T-helper 2 cell (primary cell): ENCODE data around the gene DIPK2A.
A peak's percentile ranks its signal among the peaks of the same experiment; 100 is the strongest.

Experiments used
- DNase-seq, 5 experiments: peaks; one replicate each; pipeline versions ENCODE4 v3.0.0 to v3.0.0-alpha.2; 2012 to 2022

DIPK2A gene

DNA sequence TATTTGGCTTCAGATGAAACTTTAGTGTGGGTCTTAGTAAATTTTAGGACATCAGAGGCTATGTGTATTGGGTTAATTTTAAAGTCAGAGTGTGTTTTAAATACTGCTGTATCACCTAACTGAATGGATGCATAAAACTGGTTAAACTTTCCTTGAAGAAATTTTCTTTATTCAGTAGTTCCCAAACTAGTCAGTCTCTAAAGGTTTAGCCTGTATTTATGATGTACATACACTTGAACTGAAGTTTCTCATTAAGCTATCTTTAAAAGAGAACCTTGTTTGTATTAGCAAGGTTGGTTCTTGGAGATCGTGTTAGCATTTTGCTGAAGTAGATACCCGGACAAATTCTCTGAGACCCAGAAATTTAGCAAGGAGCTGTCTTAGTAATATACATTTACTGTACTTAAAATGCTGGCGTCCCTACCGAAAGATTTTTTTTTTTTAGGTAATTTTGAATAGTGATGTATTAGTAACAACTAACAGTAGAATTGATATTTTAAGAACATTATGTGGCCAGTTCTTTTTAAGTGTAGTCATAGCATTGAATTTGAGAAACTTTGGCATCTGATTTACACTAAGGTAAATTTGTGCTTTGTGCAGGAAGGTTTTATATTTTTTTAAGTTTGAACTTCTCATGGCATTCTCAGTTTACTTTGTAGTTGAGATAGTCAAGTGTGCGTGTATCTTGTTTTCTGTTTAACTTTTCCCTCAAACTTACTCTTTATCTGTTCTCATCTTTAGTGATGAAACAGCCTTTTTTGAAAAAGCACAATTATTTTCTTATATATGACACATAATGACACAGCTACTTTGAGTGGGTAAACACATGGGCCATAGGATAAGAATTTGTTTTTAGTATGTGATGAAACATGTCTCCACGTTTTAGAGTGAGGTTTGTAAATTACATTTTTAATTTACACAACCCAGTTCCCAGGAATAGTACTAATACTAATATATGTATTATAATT lies 2.9 kb downstream of the DIPK2A start:
- DNase-seq: no peak

DNA sequence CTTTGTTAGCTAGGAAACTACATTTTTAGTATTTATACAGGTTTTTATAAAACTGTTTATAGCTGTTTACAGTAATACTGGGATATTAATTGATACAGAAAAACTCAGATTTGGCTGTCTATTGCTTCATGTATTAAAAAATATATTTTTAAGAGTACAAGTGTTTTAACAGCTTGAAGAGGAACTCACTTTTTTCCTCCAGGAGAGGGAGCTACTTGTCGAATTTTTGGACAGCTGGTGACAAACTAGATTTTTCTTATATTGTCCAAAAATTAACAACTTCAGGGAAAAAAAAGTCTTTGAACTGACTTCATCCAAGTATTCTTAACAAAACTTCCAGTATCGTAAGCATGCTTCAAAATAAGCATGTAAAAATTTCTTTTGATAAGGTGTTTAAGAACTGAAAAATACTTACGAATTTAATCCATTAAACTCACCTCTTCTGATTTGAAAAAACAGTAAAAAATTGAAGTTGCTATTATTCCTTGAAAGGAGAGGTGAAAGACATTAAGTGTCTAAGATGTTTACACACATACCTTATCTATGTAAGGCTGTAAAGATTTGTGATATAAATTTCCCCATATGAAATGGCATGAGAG lies 4.0 kb downstream of the DIPK2A start:
- DNase-seq: peak in 1 of 5 experiments; percentile 41

DNA sequence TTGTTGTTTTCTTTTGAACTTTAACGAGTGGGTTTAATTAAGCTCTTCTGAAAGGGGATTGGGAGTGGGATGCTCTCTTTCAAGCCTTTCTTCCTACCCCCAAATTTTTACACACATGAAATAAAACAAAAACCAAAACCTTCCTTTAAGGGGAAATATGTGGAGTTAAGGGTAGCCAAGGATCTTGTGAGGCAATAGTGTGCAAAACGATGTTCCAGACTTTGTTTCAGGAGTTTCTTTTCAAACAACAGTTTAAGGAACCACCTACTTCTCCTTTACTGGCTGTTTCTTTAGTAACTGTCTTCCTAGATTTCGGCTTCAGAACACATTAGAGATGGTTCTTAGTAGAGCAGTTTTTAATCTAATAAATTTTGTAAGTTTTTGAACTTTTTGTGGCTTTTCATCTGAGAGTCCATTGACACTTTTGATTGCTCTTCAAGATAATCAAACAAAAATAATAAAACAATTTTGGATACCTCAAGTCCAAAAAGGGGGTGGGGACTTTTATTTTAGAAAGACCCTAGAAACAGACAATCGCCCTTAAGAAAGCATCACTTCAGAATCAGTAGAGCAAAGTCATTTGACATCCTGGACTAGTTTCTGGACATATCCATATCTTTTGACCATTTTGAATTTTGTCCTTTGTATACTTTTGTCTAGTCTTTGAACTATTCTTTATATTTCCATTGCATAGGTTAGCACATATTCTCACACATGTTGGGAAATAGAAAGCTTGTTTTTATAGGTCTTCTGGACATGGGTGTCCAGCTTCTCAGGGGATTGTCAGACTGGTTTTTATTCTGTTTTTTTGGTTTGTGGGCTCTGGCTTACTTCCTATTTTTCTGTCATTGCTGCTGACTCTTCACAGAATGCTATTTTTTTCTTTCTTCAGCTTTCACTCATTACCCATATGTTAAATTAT lies 6.0 kb downstream of the DIPK2A start:
- DNase-seq: no peak

DNA sequence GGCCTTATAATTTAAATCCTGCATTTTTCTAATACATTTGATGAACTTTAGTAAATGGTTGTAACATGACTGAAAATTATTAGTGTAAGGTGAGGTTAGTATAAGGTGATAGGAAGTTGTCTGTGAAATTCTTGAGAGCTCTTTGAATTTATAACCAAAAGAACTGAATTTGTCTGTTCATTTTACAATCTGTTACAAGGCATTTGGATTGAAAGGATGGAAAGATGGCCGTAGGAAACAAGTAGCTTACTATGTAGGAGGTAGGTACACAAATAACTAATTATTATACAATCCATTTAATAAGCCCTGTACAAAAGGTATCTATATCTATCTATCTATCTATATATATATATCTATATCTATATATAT lies 6.6 kb downstream of the DIPK2A start:
- DNase-seq: no peak

DNA sequence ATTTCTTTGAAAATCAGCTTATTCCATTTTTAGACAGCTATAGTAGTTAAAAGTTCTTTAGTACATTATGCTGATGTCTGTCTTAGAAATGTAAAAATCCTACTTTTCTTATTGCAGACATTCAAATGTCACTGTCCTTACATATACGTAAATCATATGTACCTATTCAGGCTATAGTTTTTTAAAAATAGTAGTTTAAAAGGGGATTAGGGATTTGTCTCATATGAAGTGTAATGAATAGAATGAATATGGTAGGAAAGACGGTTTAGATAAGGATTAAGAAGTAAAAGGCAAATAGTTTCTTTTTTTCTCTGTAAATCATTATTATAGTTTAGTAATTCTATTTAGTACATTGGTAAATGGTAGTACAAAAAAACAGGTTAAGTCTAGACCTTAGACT lies 7.4 kb downstream of the DIPK2A start:
- no peak for DNase-seq

DNA sequence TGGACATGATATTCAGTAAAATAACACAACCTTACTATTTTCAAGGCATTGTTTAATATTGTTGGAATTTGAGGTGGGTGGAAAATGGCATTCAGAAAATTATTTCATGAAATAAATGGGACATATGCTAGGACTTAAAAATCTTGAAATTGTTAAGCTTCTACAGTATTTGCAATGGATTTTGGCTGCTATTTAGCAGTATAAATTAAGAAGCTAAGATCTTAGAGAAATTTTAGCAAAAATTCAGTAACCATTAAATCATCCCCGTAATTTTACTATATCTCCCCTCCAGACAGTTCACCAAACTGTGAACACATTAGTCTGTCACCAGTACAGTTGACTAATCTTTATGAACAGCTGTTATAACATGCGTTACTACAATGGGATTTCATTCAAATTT lies 8.2 kb downstream of the DIPK2A start:
- DNase-seq: no peak

DNA sequence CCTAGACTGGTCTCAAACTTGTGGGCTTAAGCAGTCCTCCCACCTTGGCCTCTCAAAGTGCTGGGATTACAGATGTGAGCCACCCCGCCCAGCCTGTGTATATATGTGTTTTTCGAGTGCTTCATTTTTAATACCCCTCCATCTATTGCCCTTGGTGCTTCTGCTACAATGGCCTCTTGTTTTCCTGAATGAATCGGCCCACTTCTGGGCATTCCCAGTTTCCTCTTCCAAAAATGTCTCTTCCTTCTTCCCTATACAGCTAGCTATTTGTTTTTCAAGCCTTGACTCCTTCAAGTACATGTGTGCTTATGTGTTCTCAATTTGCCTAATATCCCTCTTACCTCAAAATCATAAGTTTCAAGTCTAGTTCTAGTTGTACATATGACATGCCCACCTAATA lies 16.7 kb downstream of the DIPK2A start:
- no peak for DNase-seq

DNA sequence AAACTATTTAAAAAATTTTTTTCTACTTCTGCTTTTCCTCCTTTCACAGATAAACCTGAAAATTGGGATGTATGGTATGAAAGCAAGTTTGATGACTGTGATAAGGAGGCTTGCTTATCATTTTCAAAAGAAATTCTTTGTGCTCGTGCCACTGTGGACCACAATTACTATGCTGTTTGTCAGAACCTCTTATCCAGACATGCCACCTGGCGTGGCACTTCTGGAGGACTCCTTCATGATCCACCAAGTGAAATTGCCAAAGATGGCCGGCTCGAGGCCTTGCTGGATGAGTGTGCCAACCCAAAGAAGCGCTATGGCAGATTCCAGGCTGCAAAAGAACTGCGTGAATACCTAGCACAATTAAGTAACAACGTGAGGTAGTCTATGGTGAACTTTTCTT lies 17.8 kb downstream of the DIPK2A start:
- no peak for DNase-seq

DNA sequence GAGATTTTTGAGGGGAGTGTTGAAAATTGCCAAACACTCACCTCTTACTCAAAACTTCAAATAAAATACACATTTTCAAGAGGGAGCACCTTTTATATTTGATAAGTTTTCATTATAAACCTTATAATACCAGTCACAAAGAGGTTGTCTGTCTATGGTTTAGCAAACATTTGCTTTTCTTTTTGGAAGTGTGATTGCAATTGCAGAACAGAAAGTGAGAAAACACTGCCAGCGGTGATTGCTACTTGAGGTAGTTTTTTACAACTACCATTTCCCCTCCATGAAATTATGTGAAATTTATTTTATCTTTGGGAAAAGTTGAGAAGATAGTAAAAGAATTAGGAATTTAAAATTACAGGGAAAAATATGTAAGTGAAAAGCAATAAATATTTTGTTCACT lies 20.1 kb downstream of the DIPK2A start:
- no peak for DNase-seq

DNA sequence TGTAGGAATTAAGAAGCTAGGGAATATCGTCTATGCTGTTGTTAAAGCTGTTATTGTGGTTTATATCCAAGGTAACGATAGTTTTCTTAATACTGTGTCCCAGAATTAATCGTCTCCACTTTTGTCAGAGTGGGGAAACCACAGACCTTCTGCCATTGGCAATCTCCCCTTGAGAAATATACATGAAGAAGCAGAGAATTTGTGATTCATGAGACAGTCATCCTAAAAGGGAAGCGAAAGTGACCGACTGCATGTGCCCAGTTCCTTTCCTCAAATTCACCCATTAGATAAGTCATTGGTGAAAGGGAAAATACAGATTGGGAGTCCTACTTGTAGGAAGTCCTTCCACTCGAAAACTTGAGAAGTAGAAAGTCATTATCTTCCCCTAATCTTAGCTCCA lies 26.6 kb downstream of the DIPK2A start:
- DNase-seq: no peak

DNA sequence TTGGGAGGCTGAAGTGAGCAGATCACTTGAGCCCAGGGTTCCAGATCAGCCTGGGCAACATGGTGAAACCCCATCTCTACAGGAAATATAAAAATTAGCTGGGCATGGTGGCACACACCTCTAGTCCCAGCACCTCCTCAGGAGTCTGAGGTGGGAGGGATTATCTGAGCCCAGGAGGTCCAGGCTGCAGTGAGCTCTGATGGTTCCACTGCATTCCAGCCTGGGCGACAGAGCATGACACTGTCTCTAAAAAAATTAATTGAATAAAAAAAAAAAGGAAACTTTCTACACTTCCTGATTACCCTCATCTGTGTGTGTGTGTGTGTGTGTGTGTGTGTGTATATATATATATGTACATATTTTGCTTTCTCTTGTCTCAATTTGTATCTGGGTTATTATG lies 31.4 kb downstream of the DIPK2A start:
- DNase-seq: no peak

DNA sequence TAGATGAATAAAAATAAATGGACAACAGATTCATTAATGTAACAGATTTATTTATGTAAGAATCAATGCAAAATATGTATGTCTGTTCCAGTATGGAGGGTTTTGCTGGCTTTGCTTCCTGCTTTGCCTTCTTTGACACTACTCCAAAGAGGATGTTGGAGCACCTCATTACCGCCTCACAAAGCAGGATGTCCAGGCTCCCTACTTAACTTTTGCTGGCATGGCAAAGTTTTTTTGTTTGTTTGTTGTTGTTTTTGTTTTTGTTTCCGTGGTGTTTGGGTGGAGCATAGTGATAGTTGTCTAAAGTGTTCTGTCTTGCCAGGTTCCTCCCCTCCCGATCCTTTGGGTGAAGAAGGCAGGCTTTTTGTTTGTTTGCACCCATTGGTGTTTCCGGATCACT lies 38.7 kb downstream of the DIPK2A start:
- DNase-seq: no peak

DNA sequence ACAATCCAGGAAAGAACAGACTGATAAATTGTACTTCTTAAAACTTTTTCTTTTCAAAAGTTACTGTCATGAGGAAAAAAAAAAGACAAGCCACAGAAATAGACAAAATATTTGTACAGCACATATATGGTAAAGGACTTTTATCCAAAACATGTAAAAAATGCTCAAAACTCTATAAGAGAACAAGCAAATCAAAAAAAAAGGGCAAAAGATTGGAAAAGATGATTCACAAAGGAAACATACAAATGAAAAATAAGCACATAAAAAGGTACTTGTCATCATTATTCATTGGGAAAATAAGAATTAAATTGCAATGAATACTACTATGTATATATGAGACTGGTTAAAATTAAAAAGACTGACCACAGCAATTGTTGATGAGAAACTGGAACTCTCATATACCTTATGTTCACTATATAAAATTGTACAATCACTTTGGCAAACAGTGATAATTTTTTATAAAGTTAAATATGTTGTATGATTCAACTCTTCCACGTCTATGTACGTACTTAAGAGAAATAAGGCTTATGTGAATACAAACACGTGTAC lies 39.7 kb downstream of the DIPK2A start:
- DNase-seq: no peak

DNA sequence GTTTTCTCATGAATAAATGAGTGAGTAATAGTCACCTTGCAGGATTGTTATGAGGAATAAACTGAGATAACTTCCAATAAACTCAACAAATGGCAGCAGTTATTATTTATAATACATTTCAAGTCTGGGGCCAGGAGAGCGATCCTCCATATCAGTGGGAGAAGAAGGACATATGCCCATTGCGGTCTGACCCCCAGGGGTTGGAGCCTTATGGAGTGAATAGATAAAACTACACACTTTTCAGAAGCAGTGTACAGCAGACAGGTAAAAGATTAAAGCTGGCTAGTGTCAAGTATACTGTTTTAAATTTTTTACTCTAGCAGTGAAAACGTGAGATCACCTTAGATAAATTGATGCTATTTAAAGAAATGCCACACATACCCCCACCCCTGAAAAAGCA lies 43.5 kb downstream of the DIPK2A start:
- no peak for DNase-seq

DNA sequence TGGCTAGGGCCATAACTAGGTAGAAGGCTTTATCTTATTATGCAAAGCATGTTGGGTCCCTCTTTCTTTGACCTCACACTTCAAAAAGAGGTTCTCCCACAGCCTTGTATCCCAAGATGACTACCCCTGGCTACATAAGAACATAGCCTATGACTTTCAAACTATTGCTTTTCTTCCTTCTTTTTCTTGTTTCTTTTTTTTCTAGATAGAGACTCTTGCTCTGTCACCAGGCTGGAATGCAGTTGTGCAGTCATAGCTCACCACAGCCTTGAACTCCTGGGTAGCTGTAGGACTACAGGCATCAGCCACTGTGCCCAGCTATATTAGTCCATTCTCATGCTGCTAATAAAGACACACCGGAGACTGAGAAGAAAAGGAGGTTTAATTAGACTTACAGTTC lies 47.2 kb downstream of the DIPK2A start:
- DNase-seq: no peak
